MM.1S (cell line): ENCODE data around the gene XRCC4.

Experiments
- DNase-seq: peaks from one replicate; pipeline ENCODE4 v3.0.0-alpha.2; 2015
- H2AFZ ChIP-seq: fragments of 300-600 bp; sonication (generic); 2 replicates; pipeline ENCODE4 v1.6.0; 2016; ENCODE audit warnings: antibody characterized with exemption, low read length
- H3F3A ChIP-seq: fragments of 300-600 bp; sonication (generic); 2 replicates; pipeline ENCODE4 v1.6.1; 2016; ENCODE audit warnings: mild to moderate bottlenecking, antibody characterized with exemption, low read length, moderate library complexity, mixed read lengths; ENCODE audit not compliant: insufficient read depth
- H3K27ac ChIP-seq: fragments of 300-600 bp; sonication (generic); 2 replicates; pipeline ENCODE4 v1.5.1; 2016; ENCODE audit warnings: mild to moderate bottlenecking, low read length
- H3K27me3 ChIP-seq: fragments of 300-600 bp; sonication (generic); replicated peaks from 2 replicates; pipeline ENCODE4 v1.6.0; 2016; ENCODE audit warnings: low read length; ENCODE audit not compliant: insufficient read depth
- H3K36me3 ChIP-seq: fragments of 300-600 bp; sonication (generic); replicated peaks from 2 replicates; pipeline ENCODE4 v1.6.1; 2016; ENCODE audit warnings: mild to moderate bottlenecking, low read length, mixed read lengths; ENCODE audit not compliant: insufficient read depth
- H3K4me1 ChIP-seq: fragments of 300-600 bp; sonication (generic); 2 replicates; pipeline ENCODE4 v1.6.1; 2016; ENCODE audit warnings: low read length, mixed read lengths
- H3K4me2 ChIP-seq: fragments of 300-600 bp; sonication (generic); 2 replicates; pipeline ENCODE4 v1.6.0; 2016; ENCODE audit warnings: low read depth, low read length
- H3K4me3 ChIP-seq: fragments of 300-600 bp; sonication (generic); 2 replicates; pipeline ENCODE4 v1.5.1; 2016; ENCODE audit warnings: low read length, mixed read lengths
- H3K79me2 ChIP-seq: fragments of 300-600 bp; sonication (generic); 2 replicates; pipeline ENCODE4 v1.6.1; 2016; ENCODE audit warnings: mixed run types, low read length, mixed read lengths
- H3K9ac ChIP-seq: fragments of 300-600 bp; sonication (generic); 2 replicates; pipeline ENCODE4 v1.6.1; 2016; ENCODE audit warnings: low read length, mixed read lengths
- H3K9me2 ChIP-seq: fragments of 300-600 bp; sonication (generic); replicated peaks from 2 replicates; pipeline ENCODE4 v1.6.1; 2016; ENCODE audit warnings: mild to moderate bottlenecking, low read length, mixed read lengths; ENCODE audit not compliant: insufficient read depth
- H3K9me3 ChIP-seq: fragments of 300-600 bp; sonication (generic); replicated peaks from 2 replicates; pipeline ENCODE4 v1.6.1; 2016; ENCODE audit warnings: mild to moderate bottlenecking, low read length, mixed read lengths; ENCODE audit not compliant: insufficient read depth
- H4K20me1 ChIP-seq: fragments of 300-600 bp; sonication (generic); 2 replicates; pipeline ENCODE4 v1.6.1; 2016; ENCODE audit warnings: mild to moderate bottlenecking, low read length, moderate library complexity, mixed read lengths; ENCODE audit not compliant: insufficient read depth
- EZH2 ChIP-seq: fragments of 300-600 bp; sonication (generic); optimal IDR thresholded peaks from 2 replicates; pipeline ENCODE3; 2017; ENCODE audit warnings: low read depth, mild to moderate bottlenecking, antibody characterized with exemption, low read length, mixed read lengths
- EZH2phosphoT487 ChIP-seq: fragments of 300-600 bp; sonication (generic); IDR thresholded peaks from 2 replicates; pipeline ENCODE4 v1.6.1; 2018; ENCODE audit warnings: antibody characterized with exemption, low read length
- TF ChIP-seq, protein P1 (sequence below): fragments of 300-600 bp; sonication (generic); IDR thresholded peaks from 2 replicates; pipeline ENCODE4 v1.5.1; 2016; ENCODE audit warnings: antibody characterized with exemption, low read length, mixed read lengths

The XRCC4 gene

GRCh38 chr5:83179966-83180365, 102.6 kb downstream of the XRCC4 start:
- no peak for DNase-seq
- Histone ChIP-seq H3K27ac (no peak overlapping the region), H3K4me2 (no peak overlapping the region)

GRCh38 chr5:83184534-83184933, 107.2 kb downstream of the XRCC4 start:
- H3K27me3 ChIP-seq = no peaks in the 10 kb centered on the region
- no peaks in the 10 kb centered on the region for H3K36me3 ChIP-seq
- no peaks in the 10 kb centered on the region for H3K9me3 ChIP-seq
- H4K20me1 ChIP-seq = no peaks in the 10 kb centered on the region
- no peaks in the 10 kb centered on the region for H3K4me1 ChIP-seq
- H3K27ac ChIP-seq = no peak overlapping the region
- no peaks in the 10 kb centered on the region for H3K9me2 ChIP-seq
- no peak overlapping the region for H3K4me2 ChIP-seq
- no peak overlapping the region for H3K4me3 ChIP-seq
- H3K79me2 ChIP-seq = no peaks in the 10 kb centered on the region
- TF ChIP-seq, protein P1, sequence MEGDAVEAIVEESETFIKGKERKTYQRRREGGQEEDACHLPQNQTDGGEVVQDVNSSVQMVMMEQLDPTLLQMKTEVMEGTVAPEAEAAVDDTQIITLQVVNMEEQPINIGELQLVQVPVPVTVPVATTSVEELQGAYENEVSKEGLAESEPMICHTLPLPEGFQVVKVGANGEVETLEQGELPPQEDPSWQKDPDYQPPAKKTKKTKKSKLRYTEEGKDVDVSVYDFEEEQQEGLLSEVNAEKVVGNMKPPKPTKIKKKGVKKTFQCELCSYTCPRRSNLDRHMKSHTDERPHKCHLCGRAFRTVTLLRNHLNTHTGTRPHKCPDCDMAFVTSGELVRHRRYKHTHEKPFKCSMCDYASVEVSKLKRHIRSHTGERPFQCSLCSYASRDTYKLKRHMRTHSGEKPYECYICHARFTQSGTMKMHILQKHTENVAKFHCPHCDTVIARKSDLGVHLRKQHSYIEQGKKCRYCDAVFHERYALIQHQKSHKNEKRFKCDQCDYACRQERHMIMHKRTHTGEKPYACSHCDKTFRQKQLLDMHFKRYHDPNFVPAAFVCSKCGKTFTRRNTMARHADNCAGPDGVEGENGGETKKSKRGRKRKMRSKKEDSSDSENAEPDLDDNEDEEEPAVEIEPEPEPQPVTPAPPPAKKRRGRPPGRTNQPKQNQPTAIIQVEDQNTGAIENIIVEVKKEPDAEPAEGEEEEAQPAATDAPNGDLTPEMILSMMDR = no peak
- TF ChIP-seq EZH2phosphoT487 (no peak), EZH2 (no peak)
- no peaks in the 10 kb centered on the region for H3F3A ChIP-seq
- no peak overlapping the region for H2AFZ ChIP-seq
- no peak overlapping the region for H3K9ac ChIP-seq
- DNase-seq = no peak

More at GRCh38 chr5:83179966-83180365, 102.6 kb downstream of the XRCC4 start:
- Histone ChIP-seq H3K9me3 (no peaks in the 10 kb centered on the region), H3K27me3 (no peaks in the 10 kb centered on the region), H3K4me1 (no peaks in the 10 kb centered on the region), H3K79me2 (no peaks in the 10 kb centered on the region), H3K9ac (no peak overlapping the region), H3F3A (no peaks in the 10 kb centered on the region), H3K9me2 (no peaks in the 10 kb centered on the region), H2AFZ (no peak overlapping the region), H4K20me1 (no peaks in the 10 kb centered on the region), H3K4me3 (no peak overlapping the region), H3K36me3 (no peaks in the 10 kb centered on the region)
- TF ChIP-seq, protein P1 = no peak
- TF ChIP-seq EZH2phosphoT487 (no peak), EZH2 (no peak)

- DNase-seq = no peak
- Histone ChIP-seq H3K4me1 (no peaks in the 10 kb centered on the region), H4K20me1 (no peaks in the 10 kb centered on the region), H3K9me2 (no peaks in the 10 kb centered on the region), H3K79me2 (no peaks in the 10 kb centered on the region), H3F3A (no peaks in the 10 kb centered on the region), H3K36me3 (no peaks in the 10 kb centered on the region), H3K27ac (no peak overlapping the region), H2AFZ (no peak overlapping the region), H3K9me3 (no peaks in the 10 kb centered on the region), H3K4me3 (no peak overlapping the region), H3K27me3 (no peaks in the 10 kb centered on the region), H3K9ac (no peak overlapping the region), H3K4me2 (no peak overlapping the region)
- TF ChIP-seq, protein P1 = no peak
- no peak for TF ChIP-seq EZH2
- no peak for TF ChIP-seq EZH2phosphoT487
These were observed 115.6 kb downstream of the XRCC4 start for GRCh38 chr5:83192947-83193346.
